Measurements from ENCODE around the gene ERC2.

The ERC2 gene

GRCh38 chr3:56422316-56422715 is 46.0 kb downstream of the ERC2 start:
- Histone ChIP-seq H3K4me3 (ENCODE audit: low read depth, low read length) (no peak overlapping the region), H3K9me3 (ENCODE audit: control insufficient read depth, low read length) (no peaks in the 10 kb centered on the region), H3K9ac (no peak overlapping the region), H3K4me1 (peaks cover 4% of the 10 kb centered on the region), H2AFZ (no peak overlapping the region), H3K27ac (no peak overlapping the region), H3K27me3 (ENCODE audit: control insufficient read depth, insufficient read depth, low read length) (no peaks in the 10 kb centered on the region), H3K4me2 (ENCODE audit: low read length) (no peak overlapping the region), H3K79me2 (no peaks in the 10 kb centered on the region), H3K36me3 (ENCODE audit: control insufficient read depth, insufficient read depth, low read length) (no peaks in the 10 kb centered on the region)
- no peak for TF ChIP-seq CTCF (IDR thresholded peaks at IDR 0.05)

- no peak overlapping the region for H3K9ac ChIP-seq
- H3K4me2 ChIP-seq (ENCODE audit: low read length), result no peak overlapping the region
- no peaks in the 10 kb centered on the region for H3K27me3 ChIP-seq (ENCODE audit: control insufficient read depth, insufficient read depth, low read length)
- H3K9me3 ChIP-seq (ENCODE audit: control insufficient read depth, low read length), result no peaks in the 10 kb centered on the region
- H2AFZ ChIP-seq, result no peak overlapping the region
- no peaks in the 10 kb centered on the region for H3K36me3 ChIP-seq (ENCODE audit: control insufficient read depth, insufficient read depth, low read length)
- no peaks in the 10 kb centered on the region for H3K79me2 ChIP-seq
- H3K4me3 ChIP-seq (ENCODE audit: low read depth, low read length), result no peak overlapping the region
- H3K4me1 ChIP-seq, result peaks cover 11% of the 10 kb centered on the region
- no peak for TF ChIP-seq CTCF (IDR thresholded peaks at IDR 0.05)
- H3K27ac ChIP-seq, result no peak overlapping the region
Measured at GRCh38 chr3:56421205-56421604, 47.1 kb downstream of the ERC2 start.

- no peak overlapping the region for H3K9ac ChIP-seq
- no peak overlapping the region for H3K4me3 ChIP-seq (ENCODE audit: low read depth, low read length)
- no peaks in the 10 kb centered on the region for H3K79me2 ChIP-seq
- no peak for TF ChIP-seq CTCF (IDR thresholded peaks at IDR 0.05)
- H2AFZ ChIP-seq, result no peak overlapping the region
- H3K4me1 ChIP-seq, result peaks cover 21% of the 10 kb centered on the region
- no peaks in the 10 kb centered on the region for H3K27me3 ChIP-seq (ENCODE audit: control insufficient read depth, insufficient read depth, low read length)
- H3K4me2 ChIP-seq (ENCODE audit: low read length), result no peak overlapping the region
- no peak overlapping the region for H3K27ac ChIP-seq
- H3K9me3 ChIP-seq (ENCODE audit: control insufficient read depth, low read length), result no peaks in the 10 kb centered on the region
- H3K36me3 ChIP-seq (ENCODE audit: control insufficient read depth, insufficient read depth, low read length), result no peaks in the 10 kb centered on the region
Measured at GRCh38 chr3:56415652-56416051, 52.6 kb downstream of the ERC2 start.

GRCh38 chr3:56413911-56414310 is 54.4 kb downstream of the ERC2 start:
- TF ChIP-seq CTCF (IDR thresholded peaks at IDR 0.05), result no peak
- H3K4me3 ChIP-seq (ENCODE audit: low read depth, low read length), result no peak overlapping the region
- H3K9ac ChIP-seq, result no peak overlapping the region
- H3K9me3 ChIP-seq (ENCODE audit: control insufficient read depth, low read length), result no peaks in the 10 kb centered on the region
- H2AFZ ChIP-seq, result no peak overlapping the region
- H3K79me2 ChIP-seq, result no peaks in the 10 kb centered on the region
- no peak overlapping the region for H3K27ac ChIP-seq
- H3K27me3 ChIP-seq (ENCODE audit: control insufficient read depth, insufficient read depth, low read length), result no peaks in the 10 kb centered on the region
- H3K4me2 ChIP-seq (ENCODE audit: low read length), result no peak overlapping the region
- no peaks in the 10 kb centered on the region for H3K36me3 ChIP-seq (ENCODE audit: control insufficient read depth, insufficient read depth, low read length)
- peaks cover 21% of the 10 kb centered on the region for H3K4me1 ChIP-seq

GRCh38 chr3:56411166-56411565 is 57.1 kb downstream of the ERC2 start:
- TF ChIP-seq CTCF (IDR thresholded peaks at IDR 0.05), result no peak
- Histone ChIP-seq H3K9me3 (ENCODE audit: control insufficient read depth, low read length) (no peaks in the 10 kb centered on the region), H3K27me3 (ENCODE audit: control insufficient read depth, insufficient read depth, low read length) (no peaks in the 10 kb centered on the region), H3K4me2 (ENCODE audit: low read length) (no peak overlapping the region), H3K79me2 (no peaks in the 10 kb centered on the region), H3K4me3 (ENCODE audit: low read depth, low read length) (no peak overlapping the region), H2AFZ (no peak overlapping the region), H3K27ac (no peak overlapping the region), H3K9ac (no peak overlapping the region), H3K36me3 (ENCODE audit: control insufficient read depth, insufficient read depth, low read length) (no peaks in the 10 kb centered on the region), H3K4me1 (peaks cover 11% of the 10 kb centered on the region)
